ENCODE measurements around the gene LIG1.
"Not testable (repeated sequence)": the region's sequence is repeated elsewhere in the genome, so short reads cannot be mapped to it uniquely, and the experiment has no call there.

The LIG1 gene

DNA sequence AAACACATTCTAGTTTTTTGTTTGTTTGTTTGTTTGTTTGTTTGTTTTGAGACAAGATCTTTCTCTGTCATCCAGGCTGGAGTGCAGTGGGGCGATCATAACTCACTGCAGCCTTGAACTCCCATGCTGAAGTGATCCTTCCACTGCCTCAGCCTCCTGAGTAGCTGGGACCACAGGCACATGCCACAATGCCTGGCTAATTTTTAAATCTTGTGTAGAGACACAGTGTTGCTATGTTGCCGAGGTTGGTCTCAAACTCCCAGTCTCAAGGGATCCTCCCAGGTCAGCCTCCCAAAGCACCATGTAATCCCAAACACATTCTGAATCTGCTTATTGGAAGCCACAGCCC lies 75.3 kb downstream of the LIG1 start:
- no peak for DNase-seq (ENCODE audit: low read depth)
- TF ChIP-seq MYC (IDR thresholded peaks at IDR 0.05; ENCODE audit: low read depth, low read length) (no peak), POLR2A (IDR thresholded peaks at IDR 0.05; ENCODE audit: extremely low read depth, insufficient read length) (no peak)
- TF ChIP-seq, protein P1, sequence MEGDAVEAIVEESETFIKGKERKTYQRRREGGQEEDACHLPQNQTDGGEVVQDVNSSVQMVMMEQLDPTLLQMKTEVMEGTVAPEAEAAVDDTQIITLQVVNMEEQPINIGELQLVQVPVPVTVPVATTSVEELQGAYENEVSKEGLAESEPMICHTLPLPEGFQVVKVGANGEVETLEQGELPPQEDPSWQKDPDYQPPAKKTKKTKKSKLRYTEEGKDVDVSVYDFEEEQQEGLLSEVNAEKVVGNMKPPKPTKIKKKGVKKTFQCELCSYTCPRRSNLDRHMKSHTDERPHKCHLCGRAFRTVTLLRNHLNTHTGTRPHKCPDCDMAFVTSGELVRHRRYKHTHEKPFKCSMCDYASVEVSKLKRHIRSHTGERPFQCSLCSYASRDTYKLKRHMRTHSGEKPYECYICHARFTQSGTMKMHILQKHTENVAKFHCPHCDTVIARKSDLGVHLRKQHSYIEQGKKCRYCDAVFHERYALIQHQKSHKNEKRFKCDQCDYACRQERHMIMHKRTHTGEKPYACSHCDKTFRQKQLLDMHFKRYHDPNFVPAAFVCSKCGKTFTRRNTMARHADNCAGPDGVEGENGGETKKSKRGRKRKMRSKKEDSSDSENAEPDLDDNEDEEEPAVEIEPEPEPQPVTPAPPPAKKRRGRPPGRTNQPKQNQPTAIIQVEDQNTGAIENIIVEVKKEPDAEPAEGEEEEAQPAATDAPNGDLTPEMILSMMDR (IDR thresholded peaks at IDR 0.05; ENCODE audit: low read depth, low read length), result no peak

GRCh38 chr19:48094129-48094854 lies 75.9 kb downstream of the LIG1 start:
- TF ChIP-seq, protein P1 (IDR thresholded peaks at IDR 0.05; ENCODE audit: low read depth, low read length), result no peak
- TF ChIP-seq POLR2A (IDR thresholded peaks at IDR 0.05; ENCODE audit: extremely low read depth, insufficient read length) (no peak), MYC (IDR thresholded peaks at IDR 0.05; ENCODE audit: low read depth, low read length) (no peak)
- TF ChIP-seq, protein P2, sequence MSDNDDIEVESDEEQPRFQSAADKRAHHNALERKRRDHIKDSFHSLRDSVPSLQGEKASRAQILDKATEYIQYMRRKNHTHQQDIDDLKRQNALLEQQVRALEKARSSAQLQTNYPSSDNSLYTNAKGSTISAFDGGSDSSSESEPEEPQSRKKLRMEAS (IDR thresholded peaks at IDR 0.05; ENCODE audit: low read depth, low read length), result no peak
- DNase-seq (ENCODE audit: low read depth), result no peak
- no peak overlapping the region for H3K4me3 ChIP-seq (ENCODE audit: low read depth, low read length)

More for the DNA sequence above, 75.3 kb downstream of the LIG1 start:
- no peak overlapping the region for H3K4me3 ChIP-seq (ENCODE audit: low read depth, low read length)

- not testable (repeated sequence) for DNase-seq (ENCODE audit: low read depth); H3K4me3 ChIP-seq (ENCODE audit: low read depth, low read length)
Observed at GRCh38 chr19:48091111-48091718, 78.9 kb downstream of the LIG1 start.

GRCh38 chr19:48090281-48090802 lies 79.8 kb downstream of the LIG1 start:
- peak; percentile 54 for DNase-seq (ENCODE audit: low read depth)
- TF ChIP-seq MYC (IDR thresholded peaks at IDR 0.05; ENCODE audit: low read depth, low read length) (no peak), POLR2A (IDR thresholded peaks at IDR 0.05; ENCODE audit: extremely low read depth, insufficient read length) (no peak)
- TF ChIP-seq, protein P2 (IDR thresholded peaks at IDR 0.05; ENCODE audit: low read depth, low read length), result no peak
- TF ChIP-seq, protein P1 (IDR thresholded peaks at IDR 0.05; ENCODE audit: low read depth, low read length), result no peak
- H3K4me3 ChIP-seq (ENCODE audit: low read depth, low read length), result no peak overlapping the region

DNA sequence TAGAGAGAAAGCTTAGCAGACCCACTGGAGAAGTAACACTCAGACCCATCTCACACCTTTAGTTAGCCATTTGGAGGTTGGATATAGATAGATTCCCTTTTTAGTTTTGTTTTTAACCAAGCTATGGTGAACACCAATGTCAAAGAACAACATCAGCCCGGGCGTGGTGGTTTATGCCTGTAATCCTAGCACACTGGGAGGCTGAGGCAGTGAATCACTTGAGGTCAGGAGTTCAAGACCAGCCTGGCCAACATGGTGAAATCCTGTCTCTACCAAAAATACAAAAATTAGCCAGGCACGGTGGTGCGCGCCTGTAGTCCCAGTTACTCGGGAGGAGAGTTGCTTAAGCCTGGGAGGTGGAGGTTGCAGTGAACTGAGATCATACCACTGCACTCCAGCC lies 81.2 kb downstream of the LIG1 start:
- H3K4me3 ChIP-seq (ENCODE audit: low read depth, low read length); DNase-seq (ENCODE audit: low read depth): not testable (repeated sequence)

GRCh38 chr19:48085904-48086864 lies 84.0 kb downstream of the LIG1 start:
- no peak for TF ChIP-seq MYC (IDR thresholded peaks at IDR 0.05; ENCODE audit: low read depth, low read length)
- TF ChIP-seq POLR2A (IDR thresholded peaks at IDR 0.05; ENCODE audit: extremely low read depth, insufficient read length), result no peak
- TF ChIP-seq, protein P1 (IDR thresholded peaks at IDR 0.05; ENCODE audit: low read depth, low read length), result peak; percentile 66
- TF ChIP-seq, protein P2 (IDR thresholded peaks at IDR 0.05; ENCODE audit: low read depth, low read length), result peak; percentile 14; the same call in 1 of the 2 replicates
- peak; percentile 51 for DNase-seq (ENCODE audit: low read depth)
- H3K4me3 ChIP-seq (ENCODE audit: low read depth, low read length), result no peak overlapping the region

Measured in NB4 (cell line).